K562 (cell line): ENCODE measurements around the gene CRYGB.

Experiments
- CREM ChIP-seq: IDR thresholded peaks from 2 replicates; pipeline ENCODE4 v1.6.1; 2014; ENCODE audit warnings: antibody characterized with exemption, low read depth
- ESRRA ChIP-seq: fragments of 450-650 bp; IDR thresholded peaks from 2 replicates; pipeline ENCODE4 v1.6.1; 2014; ENCODE audit warnings: low read depth, mild to moderate bottlenecking, moderate library complexity, borderline replicate concordance
- MNT ChIP-seq, 2 experiments: fragments of 450-650 bp; conservative IDR thresholded peaks; 2 replicates each; pipeline ENCODE4 v1.6.1; 2017; ENCODE audit warnings: mild to moderate bottlenecking in 2 of 2, moderate library complexity in 2 of 2
- TF ChIP-seq, protein P1 (sequence below): sonication (generic); formaldehyde crosslinking; IDR thresholded peaks from 2 replicates; pipeline ENCODE4 v1.8.0; 2022; ENCODE audit warnings: mild to moderate bottlenecking, low read depth, missing genetic modification reagents

GRCh38 chr2:208099682-208100470, 46.1 kb downstream of the CRYGB start:
- TF ChIP-seq MNT (conservative IDR thresholded peaks at IDR 0.05) (no peak), ESRRA (no peak), CREM (no peak)
- TF ChIP-seq, protein P1, sequence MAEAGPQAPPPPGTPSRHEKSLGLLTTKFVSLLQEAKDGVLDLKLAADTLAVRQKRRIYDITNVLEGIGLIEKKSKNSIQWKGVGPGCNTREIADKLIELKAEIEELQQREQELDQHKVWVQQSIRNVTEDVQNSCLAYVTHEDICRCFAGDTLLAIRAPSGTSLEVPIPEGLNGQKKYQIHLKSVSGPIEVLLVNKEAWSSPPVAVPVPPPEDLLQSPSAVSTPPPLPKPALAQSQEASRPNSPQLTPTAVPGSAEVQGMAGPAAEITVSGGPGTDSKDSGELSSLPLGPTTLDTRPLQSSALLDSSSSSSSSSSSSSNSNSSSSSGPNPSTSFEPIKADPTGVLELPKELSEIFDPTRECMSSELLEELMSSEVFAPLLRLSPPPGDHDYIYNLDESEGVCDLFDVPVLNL (CRISPR knock-in tag): no peak
